Mesothelial cell of epicardium (in vitro differentiated cells): ENCODE measurements around the gene IRF2. TPM values are rescaled to one million over a fixed set of nuclear protein-coding genes. Genes with fewer than 3 reads are reported as not detected.

Experiments
- DNase-seq, 2 experiments: peaks; one replicate each; pipeline ENCODE4 v3.0.0; 2021; ENCODE audit warnings: low spot score in 2 of 2; ENCODE audit not compliant: unreplicated experiment in 2 of 2
- H3K27ac Mint-ChIP-seq: 2 replicates; pipeline ENCODE4 v1.8.0; 2021; ENCODE audit warnings: mixed read lengths
- H3K27me3 Mint-ChIP-seq: 2 replicates; pipeline ENCODE4 v1.8.0; 2021; ENCODE audit warnings: low read depth, mixed read lengths
- H3K36me3 Mint-ChIP-seq: 2 replicates; pipeline ENCODE4 v1.8.0; 2021; ENCODE audit warnings: mixed read lengths
- H3K4me1 Mint-ChIP-seq: 2 replicates; pipeline ENCODE4 v1.8.0; 2021; ENCODE audit warnings: mixed read lengths
- H3K4me3 Mint-ChIP-seq: 2 replicates; pipeline ENCODE4 v1.8.0; 2021; ENCODE audit warnings: mild to moderate bottlenecking, moderate library complexity, mixed read lengths
- H3K9me3 Mint-ChIP-seq: 2 replicates; pipeline ENCODE4 v1.8.0; 2021; ENCODE audit warnings: mixed read lengths
- CTCF ChIP-seq: fragments of 200-600 bp; sonication (generic); IDR thresholded peaks from one replicate; pipeline ENCODE4 v1.5.0; 2021; ENCODE audit warnings: antibody characterized with exemption; ENCODE audit not compliant: unreplicated experiment
- total RNA-seq: library from RNA; stranded (reverse); gene quantifications from 3 replicates; pipeline ENCODE4 v1.2.1, GENCODE V29; 2021

IRF2 gene
- total RNA-seq, 1 donor from 2014 or later = 15.8 TPM

- peaks cover 32% of the 10 kb centered on the region for H3K36me3 Mint-ChIP-seq
- DNase-seq = no peak
- no peak for TF ChIP-seq CTCF
- H3K27ac Mint-ChIP-seq = no peak overlapping the region
- peaks cover 23% of the 10 kb centered on the region for H3K4me1 Mint-ChIP-seq
- no peaks in the 10 kb centered on the region for H3K9me3 Mint-ChIP-seq
- no peak overlapping the region for H3K4me3 Mint-ChIP-seq
- no peaks in the 10 kb centered on the region for H3K27me3 Mint-ChIP-seq
Measured at GRCh38 chr4:184409911-184410692, 64.2 kb downstream of the IRF2 start.

GRCh38 chr4:184409502-184409901 lies 64.8 kb downstream of the IRF2 start:
- no peak for DNase-seq
- Mint-ChIP-seq H3K36me3 (peaks cover 31% of the 10 kb centered on the region), H3K27me3 (no peaks in the 10 kb centered on the region), H3K4me3 (no peak overlapping the region), H3K9me3 (no peaks in the 10 kb centered on the region), H3K4me1 (peaks cover 23% of the 10 kb centered on the region), H3K27ac (no peak overlapping the region)
- no peak for TF ChIP-seq CTCF

- no peaks in the 10 kb centered on the region for H3K9me3 Mint-ChIP-seq
- no peak overlapping the region for H3K27ac Mint-ChIP-seq
- H3K4me1 Mint-ChIP-seq = peaks cover 28% of the 10 kb centered on the region
Measured at GRCh38 chr4:184408684-184409081, 65.7 kb downstream of the IRF2 start.

GRCh38 chr4:184408021-184408683 lies 66.2 kb downstream of the IRF2 start:
- Mint-ChIP-seq H3K36me3 (peaks cover 32% of the 10 kb centered on the region), H3K9me3 (no peaks in the 10 kb centered on the region), H3K27ac (peak overlapping the region; percentile 19), H3K4me1 (peaks cover 33% of the 10 kb centered on the region), H3K4me3 (no peak overlapping the region), H3K27me3 (no peaks in the 10 kb centered on the region)
- no peak for TF ChIP-seq CTCF
- DNase-seq = no peak

More at GRCh38 chr4:184408684-184409081, 65.7 kb downstream of the IRF2 start:
- Mint-ChIP-seq H3K4me3 (no peak overlapping the region), H3K36me3 (peaks cover 32% of the 10 kb centered on the region), H3K27me3 (no peaks in the 10 kb centered on the region)
- no peak for DNase-seq
- TF ChIP-seq CTCF = no peak

GRCh38 chr4:184406958-184407391 lies 67.4 kb downstream of the IRF2 start:
- Mint-ChIP-seq H3K4me1 (peaks cover 34% of the 10 kb centered on the region), H3K9me3 (no peaks in the 10 kb centered on the region), H3K27ac (no peak overlapping the region), H3K36me3 (peaks cover 32% of the 10 kb centered on the region), H3K27me3 (no peaks in the 10 kb centered on the region), H3K4me3 (no peak overlapping the region)
- DNase-seq = no peak
- no peak for TF ChIP-seq CTCF
